Activated CD4-positive, alpha-beta memory T cell treated with anti-CD3 and anti-CD28 coated beads for 36 hours (primary cell): ENCODE data around the gene TOP2A. TPM values are rescaled to one million over a fixed set of nuclear protein-coding genes. Genes with fewer than 3 reads are reported as not detected.
A peak's percentile ranks its signal among the peaks of the same experiment; 100 is the strongest.

Experiments used
- CTCF ChIA-PET: fragments of 350-600 bp; sonication (Branson Sonifier 250); formaldehyde crosslinking; loops from one replicate; lab custom pipeline; 2021; ENCODE audit warnings: antibody characterized with exemption, inconsistent platforms; lab: Charles Lee
- POLR2A ChIA-PET: fragments of 350-600 bp; sonication (Branson Sonifier 250); formaldehyde crosslinking; loops from one replicate; lab custom pipeline; 2021; ENCODE audit warnings: antibody characterized with exemption; lab: Charles Lee
- DNase-seq: peaks from one replicate; pipeline ENCODE4 v3.0.0-alpha.2; 2020
- H3K27ac Mint-ChIP-seq: one replicate; pipeline ENCODE4 v1.8.0; 2021; ENCODE audit warnings: mixed read lengths
- H3K27me3 Mint-ChIP-seq: one replicate; pipeline ENCODE4 v1.8.0; 2021; ENCODE audit warnings: mixed read lengths
- H3K36me3 Mint-ChIP-seq: one replicate; pipeline ENCODE4 v1.8.0; 2021; ENCODE audit warnings: mixed read lengths
- H3K4me1 Mint-ChIP-seq: one replicate; pipeline ENCODE4 v1.8.0; 2021; ENCODE audit warnings: low read depth, mixed read lengths
- H3K4me3 Mint-ChIP-seq: one replicate; pipeline ENCODE4 v1.8.0; 2021; ENCODE audit warnings: mild to moderate bottlenecking, mixed read lengths
- H3K9me3 Mint-ChIP-seq: one replicate; pipeline ENCODE4 v1.8.0; 2021; ENCODE audit warnings: mixed read lengths
- intact Hi-C: fragments of 100-400 bp; cut with micrococcal nuclease; formaldehyde crosslinking; loops from one replicate; pipeline ENCODE4 v1.15.1; 2023
- total RNA-seq, 2 experiments: library from RNA; stranded (reverse); gene quantifications; one replicate each; pipeline ENCODE4 v1.2.3, GENCODE V29; 2021

The TOP2A gene
- total RNA-seq, 2 experiments from 2014 or later, result 301 to 311 TPM

DNA sequence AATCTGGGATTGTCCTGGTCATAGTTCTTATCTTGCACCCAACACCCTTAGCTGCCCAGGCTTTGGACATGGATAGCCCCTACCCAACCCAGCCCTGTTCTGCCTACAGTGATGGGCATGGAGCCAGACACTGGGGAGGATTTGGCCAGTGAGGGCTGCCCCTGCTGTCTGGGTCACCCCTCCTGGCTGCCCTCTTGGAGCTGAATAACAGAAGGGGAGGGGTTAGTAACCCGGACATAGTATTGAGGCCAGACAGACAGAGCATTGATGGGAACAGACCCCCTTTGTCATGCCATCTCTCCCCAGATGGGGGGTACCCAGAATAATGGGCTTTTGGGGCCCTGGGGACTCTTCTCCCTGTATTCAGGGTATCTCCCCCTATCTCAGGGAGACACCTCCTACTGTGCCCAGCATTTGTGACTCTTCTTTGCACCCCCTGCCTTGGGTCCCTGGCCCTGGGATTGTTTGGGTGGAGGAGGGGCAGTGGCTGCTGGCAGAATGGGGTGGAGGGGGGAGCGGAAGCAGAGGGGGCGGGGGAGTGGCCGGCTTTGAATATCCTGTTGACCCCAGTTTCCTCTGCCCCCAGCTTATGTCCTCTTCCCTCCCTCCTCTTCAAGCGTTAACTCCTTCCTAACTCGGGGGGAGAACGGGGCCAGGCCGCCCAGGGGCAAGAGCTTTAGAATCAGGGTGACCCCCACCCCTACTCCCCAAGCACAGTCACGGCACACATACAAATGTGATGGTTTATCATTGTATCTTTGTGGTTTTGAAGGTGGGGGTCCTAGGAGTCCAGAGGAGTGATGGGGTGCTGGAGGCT lies 70.2 kb downstream of the TOP2A start:
- H3K4me1 Mint-ChIP-seq, result peaks cover 49% of the 10 kb centered on the region
- no peak for DNase-seq
- CTCF ChIA-PET, result interaction anchor here (0.6 to 2.6 kb wide), 4 partner anchors 30 to 68 kb away, joined by 3 to 8 read pairs (median 5); no protein-coding TSS in a partner anchor
- H3K36me3 Mint-ChIP-seq, result peaks cover 20% of the 10 kb centered on the region
- no peak overlapping the region for H3K4me3 Mint-ChIP-seq
- intact Hi-C loops, result no loop called here
- H3K27ac Mint-ChIP-seq, result peak overlapping the region; percentile 23
- H3K9me3 Mint-ChIP-seq, result no peaks in the 10 kb centered on the region
- no peaks in the 10 kb centered on the region for H3K27me3 Mint-ChIP-seq
- POLR2A ChIA-PET, result no interaction called here

DNA sequence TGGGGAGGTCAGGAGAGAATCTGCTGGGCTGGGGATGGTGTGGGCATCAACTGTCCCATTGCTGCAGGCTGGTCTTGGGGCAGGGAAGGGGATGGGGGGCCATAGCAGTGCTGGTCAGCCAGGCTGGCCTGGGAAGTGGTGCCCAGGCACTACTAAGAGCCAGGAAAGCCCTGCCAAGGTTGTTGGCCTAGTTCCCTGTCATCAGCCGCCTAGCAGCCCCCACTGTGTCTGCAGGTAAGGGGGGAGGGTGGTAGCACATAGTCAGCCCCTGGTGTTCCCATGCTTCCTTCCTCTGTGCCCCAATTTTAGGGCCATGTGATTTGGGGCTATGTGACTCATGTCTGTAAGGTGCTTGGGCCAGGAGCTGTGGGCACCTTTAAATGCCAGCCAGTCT lies 70.9 kb downstream of the TOP2A start:
- peaks cover 48% of the 10 kb centered on the region for H3K4me1 Mint-ChIP-seq
- no peak for DNase-seq
- H3K36me3 Mint-ChIP-seq, result peaks cover 17% of the 10 kb centered on the region
- ChIA-PET POLR2A (no interaction called here), CTCF (interaction anchor here (1.7 to 4.0 kb wide), 3 partner anchors 8 to 44 kb away, joined by 4 to 36 read pairs (median 8); no protein-coding TSS in a partner anchor)
- no peaks in the 10 kb centered on the region for H3K27me3 Mint-ChIP-seq
- intact Hi-C loops, result no loop called here
- H3K4me3 Mint-ChIP-seq, result no peak overlapping the region
- no peaks in the 10 kb centered on the region for H3K9me3 Mint-ChIP-seq
- no peak overlapping the region for H3K27ac Mint-ChIP-seq

DNA sequence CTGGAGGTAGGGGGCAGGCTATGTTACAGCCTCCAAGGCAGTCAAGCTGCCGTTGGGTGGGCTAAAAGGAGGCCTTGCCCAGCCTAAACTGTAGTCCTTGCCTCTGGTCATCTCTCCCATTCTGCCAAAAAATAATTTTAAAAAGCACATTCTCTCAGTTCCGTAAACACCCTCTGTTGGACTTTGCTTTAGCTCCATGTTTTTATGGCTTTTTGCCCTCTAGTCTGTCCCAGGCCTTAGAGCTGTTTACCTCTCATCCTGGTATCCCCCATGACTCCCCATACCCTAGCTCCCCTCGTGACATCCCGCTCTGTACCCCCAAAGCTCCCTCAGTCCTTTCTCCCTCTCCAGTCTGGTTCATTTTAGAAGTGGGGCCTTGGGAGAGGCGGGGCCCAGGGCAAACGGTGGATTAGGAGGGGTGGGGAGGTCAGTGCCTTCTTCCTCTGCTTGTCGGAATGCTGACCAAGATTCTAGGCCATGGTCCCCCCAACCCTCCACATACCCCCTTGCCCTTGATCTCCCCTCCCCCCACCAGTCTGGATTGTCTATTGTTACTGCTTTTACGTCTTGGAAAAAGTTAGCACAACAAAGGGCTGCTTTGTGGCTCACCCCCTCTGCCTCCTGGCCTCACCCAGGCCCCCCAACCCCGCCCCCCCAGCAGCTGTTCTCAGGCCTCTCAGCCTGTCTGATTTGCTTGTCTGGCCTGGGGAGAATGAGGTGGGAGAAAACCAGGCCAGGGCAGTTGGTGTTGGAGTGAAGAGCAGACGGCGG lies 71.5 kb downstream of the TOP2A start:
- no peak overlapping the region for H3K4me3 Mint-ChIP-seq
- ChIA-PET CTCF (interaction anchor here (0.5 to 4.0 kb wide), 11 partner anchors 8 to 144 kb away, joined by 3 to 36 read pairs (median 4); no protein-coding TSS in a partner anchor), POLR2A (interaction anchor here (1.0 kb wide), 1 partner anchor 128 kb away, joined by 3 read pairs; the partner anchor contains the start of gene WIPF2)
- intact Hi-C loops, result no loop called here
- H3K27me3 Mint-ChIP-seq, result no peaks in the 10 kb centered on the region
- DNase-seq, result no peak
- no peak overlapping the region for H3K27ac Mint-ChIP-seq
- peaks cover 50% of the 10 kb centered on the region for H3K4me1 Mint-ChIP-seq
- H3K9me3 Mint-ChIP-seq, result no peaks in the 10 kb centered on the region
- peaks cover 18% of the 10 kb centered on the region for H3K36me3 Mint-ChIP-seq

DNA sequence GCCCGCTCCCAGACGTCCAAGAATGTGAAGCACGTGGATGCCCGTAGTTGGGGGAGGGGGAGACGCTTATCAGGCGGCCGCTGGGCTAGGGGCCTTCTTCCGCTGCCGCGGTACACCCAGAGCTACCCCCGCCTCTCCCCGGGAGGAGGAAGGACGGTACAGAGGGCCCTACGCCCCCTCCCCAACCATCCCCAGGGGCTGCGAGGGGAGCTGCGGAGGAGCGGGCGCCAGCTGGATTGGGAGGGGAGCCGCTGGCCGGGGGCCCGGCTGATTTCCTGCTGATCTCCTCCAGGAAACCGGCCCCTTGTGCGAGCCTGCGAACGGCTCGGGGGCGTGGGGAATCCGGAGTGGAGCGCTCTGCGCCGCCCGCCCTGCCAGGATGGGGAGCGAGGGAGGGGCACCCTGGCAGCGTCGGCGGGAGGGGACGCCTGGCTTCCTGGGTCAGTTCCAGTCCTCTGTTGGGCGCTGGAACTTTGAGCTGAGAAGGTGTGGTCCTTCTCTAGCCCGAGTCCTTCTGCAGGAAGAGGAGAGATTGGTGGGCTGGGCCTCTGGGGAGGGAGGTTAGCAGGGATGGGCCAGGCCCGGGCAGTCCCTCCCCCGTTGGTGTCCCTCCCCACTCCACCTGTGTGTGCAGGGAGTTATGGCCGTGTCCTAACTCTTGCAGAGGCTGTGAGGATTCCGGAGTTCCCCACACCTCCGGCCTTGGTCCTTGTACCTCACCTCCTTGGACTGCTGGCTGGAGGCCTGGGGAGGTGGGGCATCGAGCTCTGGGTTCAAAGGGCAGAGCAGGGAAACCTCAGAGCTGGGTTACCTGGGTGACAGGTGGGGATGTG lies 72.3 kb downstream of the TOP2A start:
- intact Hi-C loops, result no loop called here
- Mint-ChIP-seq H3K36me3 (peaks cover 19% of the 10 kb centered on the region), H3K4me3 (peak overlapping the region; percentile 56), H3K27me3 (no peaks in the 10 kb centered on the region), H3K27ac (peak overlapping the region; percentile 74), H3K9me3 (no peaks in the 10 kb centered on the region), H3K4me1 (peaks cover 58% of the 10 kb centered on the region)
- DNase-seq, result peak; percentile 50
- ChIA-PET POLR2A (interaction anchor here (1.0 kb wide), 1 partner anchor 127 kb away, joined by 3 read pairs; the partner anchor contains the start of gene WIPF2), CTCF (interaction anchor here (0.5 to 4.0 kb wide), 10 partner anchors 8 to 143 kb away, joined by 3 to 36 read pairs (median 4); no protein-coding TSS in a partner anchor)

DNA sequence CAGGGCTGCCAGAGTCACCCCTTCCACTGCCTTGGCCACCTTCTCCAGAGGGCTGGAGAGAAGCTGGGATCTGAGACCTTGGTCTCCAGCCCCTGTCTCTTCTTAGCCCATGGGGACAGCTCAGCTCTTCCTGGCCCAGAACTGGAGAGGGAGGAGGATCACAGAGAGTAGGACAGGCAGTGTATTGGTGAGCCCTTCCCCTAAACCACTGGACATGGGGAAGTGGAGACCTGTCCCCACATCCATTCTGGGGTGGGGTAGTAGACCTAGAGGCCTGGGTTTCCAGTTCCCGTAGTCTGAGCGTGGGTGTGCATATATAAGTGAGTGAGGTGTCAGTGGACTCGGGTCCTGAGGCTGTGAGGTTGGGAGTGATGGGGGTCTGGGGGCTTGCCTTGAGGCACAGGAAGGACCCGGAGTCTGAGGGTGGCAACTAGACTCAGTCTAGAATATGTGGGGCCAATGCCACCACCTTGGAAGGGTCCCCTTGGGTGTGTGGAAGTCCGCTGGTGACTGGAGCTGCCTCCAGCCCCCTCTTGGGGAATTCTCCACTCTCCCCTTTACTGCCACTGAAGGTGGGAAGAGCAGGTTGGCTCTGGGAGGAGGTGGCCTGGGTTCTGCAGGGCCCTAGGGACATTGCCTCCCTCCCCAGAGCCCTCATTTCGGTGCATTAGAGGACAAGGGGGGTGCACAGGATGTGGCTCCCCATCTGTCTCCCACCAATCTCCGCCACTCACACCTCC lies 73.1 kb downstream of the TOP2A start:
- peak overlapping the region; percentile 74 for H3K27ac Mint-ChIP-seq
- H3K36me3 Mint-ChIP-seq, result peaks cover 14% of the 10 kb centered on the region
- H3K27me3 Mint-ChIP-seq, result no peaks in the 10 kb centered on the region
- POLR2A ChIA-PET, result interaction anchor here (1.0 kb wide), 1 partner anchor 126 kb away, joined by 3 read pairs; the partner anchor contains the start of gene WIPF2
- H3K4me3 Mint-ChIP-seq, result peak overlapping the region; percentile 56
- peaks cover 64% of the 10 kb centered on the region for H3K4me1 Mint-ChIP-seq
- CTCF ChIA-PET, result interaction anchor here (0.9 to 4.0 kb wide), 8 partner anchors 8 to 153 kb away, joined by 3 to 36 read pairs (median 5); no protein-coding TSS in a partner anchor
- intact Hi-C loops, result no loop called here
- DNase-seq, result peak; percentile 46
- H3K9me3 Mint-ChIP-seq, result no peaks in the 10 kb centered on the region

DNA sequence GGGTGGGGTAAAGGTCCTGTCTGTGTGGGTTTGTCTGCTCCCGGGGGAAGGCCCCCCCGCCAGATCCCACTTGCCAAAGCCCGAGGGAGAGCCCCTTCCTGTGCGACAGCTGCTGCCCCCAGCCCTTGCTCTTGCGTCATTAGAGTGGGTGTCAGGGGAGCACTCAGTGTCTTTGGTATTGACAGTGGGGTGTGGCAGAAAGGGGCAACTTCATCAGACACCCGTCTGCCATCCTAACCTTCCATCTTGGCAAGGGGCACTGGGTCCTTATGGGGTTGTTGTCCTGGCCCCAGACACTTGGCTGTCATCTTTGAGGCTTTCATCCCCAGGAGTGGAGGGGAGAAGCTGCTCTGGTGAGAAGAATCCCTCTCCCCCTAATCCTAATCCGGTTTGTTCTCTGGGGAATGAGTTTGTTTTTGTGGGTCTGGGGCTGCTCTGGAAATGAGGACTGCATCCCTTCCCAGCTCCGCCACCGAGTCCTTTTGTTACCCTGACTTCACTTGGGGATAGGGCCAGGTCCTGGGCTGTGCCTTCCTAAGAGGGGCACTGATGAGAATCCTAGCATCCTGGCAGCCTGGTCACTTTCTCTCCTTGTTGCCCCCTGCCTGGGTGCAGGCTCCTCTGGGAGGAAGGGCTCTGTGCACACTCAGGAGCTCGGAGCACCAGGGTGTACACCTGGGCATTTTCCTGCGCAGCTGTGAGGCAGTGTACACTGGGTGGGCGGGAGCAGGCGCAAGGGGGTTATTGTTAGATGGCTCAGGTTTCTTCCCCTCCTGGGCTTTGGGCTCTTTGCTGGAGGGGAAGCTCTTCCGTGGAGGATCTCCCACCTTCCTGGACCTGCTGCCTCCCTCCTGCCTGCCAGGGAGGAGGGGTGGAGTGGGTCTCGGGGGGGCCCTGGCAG lies 74.2 kb downstream of the TOP2A start:
- intact Hi-C loops, result no loop called here
- H3K9me3 Mint-ChIP-seq, result no peaks in the 10 kb centered on the region
- H3K4me3 Mint-ChIP-seq, result peak overlapping the region; percentile 57
- no peak overlapping the region for H3K27ac Mint-ChIP-seq
- H3K4me1 Mint-ChIP-seq, result peaks cover 70% of the 10 kb centered on the region
- no peaks in the 10 kb centered on the region for H3K27me3 Mint-ChIP-seq
- peaks cover 9% of the 10 kb centered on the region for H3K36me3 Mint-ChIP-seq
- CTCF ChIA-PET, result interaction anchor here (1.0 to 4.0 kb wide), 3 partner anchors 11 to 152 kb away, joined by 3 to 36 read pairs (median 16); no protein-coding TSS in a partner anchor
- POLR2A ChIA-PET, result no interaction called here
- DNase-seq, result no peak

DNA sequence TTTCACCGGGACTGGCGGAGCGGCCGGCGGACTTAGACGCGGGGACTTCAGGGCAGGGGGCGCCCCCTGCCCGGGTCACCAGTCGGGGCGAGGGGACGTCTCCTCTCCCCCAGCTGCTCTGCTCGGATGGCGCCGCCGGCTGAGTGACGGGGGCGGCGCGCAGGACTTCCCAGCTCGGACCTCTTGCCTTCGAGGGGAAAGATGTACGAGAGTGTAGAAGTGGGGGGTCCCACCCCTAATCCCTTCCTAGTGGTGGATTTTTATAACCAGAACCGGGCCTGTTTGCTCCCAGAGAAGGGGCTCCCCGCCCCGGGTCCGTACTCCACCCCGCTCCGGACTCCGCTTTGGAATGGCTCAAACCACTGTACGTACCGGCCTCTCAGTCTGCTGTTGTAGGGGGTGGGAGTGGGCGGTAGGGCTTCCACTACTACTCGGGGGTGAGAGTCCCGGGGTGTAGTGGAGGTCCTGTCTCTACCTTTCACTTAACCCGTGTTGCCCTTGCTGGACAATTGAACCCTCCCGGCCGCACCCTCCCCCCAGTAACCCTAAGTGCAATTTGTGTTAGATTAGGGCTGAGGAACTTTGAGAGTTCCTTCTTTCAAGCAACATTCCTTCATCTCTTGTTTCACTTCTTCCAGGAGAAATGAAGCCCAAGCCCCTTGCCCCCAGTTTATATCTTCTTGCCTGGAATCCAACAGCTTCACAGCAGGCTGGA lies 75.0 kb downstream of the TOP2A start:
- H3K4me1 Mint-ChIP-seq, result peaks cover 75% of the 10 kb centered on the region
- POLR2A ChIA-PET, result interaction anchor here (0.7 to 1.4 kb wide), 2 partner anchors 16 to 43 kb away, joined by 3 to 4 read pairs; no protein-coding TSS in a partner anchor

DNA sequence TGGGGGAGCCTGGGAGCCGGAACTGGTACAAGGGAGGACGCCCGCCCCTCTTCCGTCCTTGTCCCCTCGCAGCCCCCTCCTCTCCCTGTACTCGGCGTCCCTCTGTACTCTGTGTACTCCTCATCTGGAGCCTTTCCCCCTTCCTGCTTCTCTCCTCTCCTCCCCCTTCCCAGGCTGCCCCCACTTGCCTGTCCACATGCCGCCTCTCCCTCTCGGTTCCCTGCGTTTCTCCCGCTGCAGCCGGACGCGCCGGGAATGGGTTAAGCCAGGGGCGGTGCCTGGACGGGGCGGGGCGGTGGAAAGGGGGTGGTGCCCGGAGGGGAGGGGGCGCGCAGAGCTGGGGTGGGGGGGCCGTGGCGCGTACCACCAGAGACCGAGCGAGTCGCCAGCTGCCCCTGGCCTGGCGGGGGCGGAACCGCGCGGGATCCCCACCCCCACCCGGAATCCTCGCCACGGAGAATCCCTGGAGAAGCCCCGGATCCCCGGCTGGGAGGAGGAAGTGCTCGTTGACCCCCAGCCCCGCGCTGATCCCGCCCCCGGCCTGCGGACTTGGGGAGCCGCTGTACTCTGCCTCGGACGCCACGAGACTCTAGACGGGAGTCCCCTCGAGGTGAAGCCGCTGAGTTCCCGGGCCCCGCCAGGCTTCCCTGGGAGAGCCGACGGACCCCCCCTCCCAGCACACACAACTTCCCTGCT lies 75.7 kb downstream of the TOP2A start:
- ChIA-PET POLR2A (interaction anchor here (0.6 to 1.6 kb wide), 6 partner anchors 11 to 43 kb away, joined by 3 to 9 read pairs (median 3); no protein-coding TSS in a partner anchor), CTCF (interaction anchor here (0.8 to 2.3 kb wide), 6 partner anchors 9 to 39 kb away, joined by 3 to 10 read pairs (median 4); no protein-coding TSS in a partner anchor)
- H3K9me3 Mint-ChIP-seq, result no peaks in the 10 kb centered on the region
- DNase-seq, result peak; percentile 27
- H3K36me3 Mint-ChIP-seq, result peaks cover 9% of the 10 kb centered on the region
- intact Hi-C loops, result loop anchor here (1.0 kb wide), 2 partner anchors 19 to 25 kb away; no protein-coding TSS in a partner anchor
- H3K27ac Mint-ChIP-seq, result no peak overlapping the region
- peaks cover 80% of the 10 kb centered on the region for H3K4me1 Mint-ChIP-seq
- H3K27me3 Mint-ChIP-seq, result no peaks in the 10 kb centered on the region
- peak overlapping the region; percentile 66 for H3K4me3 Mint-ChIP-seq

More for the DNA sequence above, 75.0 kb downstream of the TOP2A start:
- peaks cover 9% of the 10 kb centered on the region for H3K36me3 Mint-ChIP-seq
- no peak overlapping the region for H3K27ac Mint-ChIP-seq
- CTCF ChIA-PET, result interaction anchor here (0.8 to 4.0 kb wide), 3 partner anchors 12 to 40 kb away, joined by 3 to 36 read pairs (median 10); no protein-coding TSS in a partner anchor
- no peaks in the 10 kb centered on the region for H3K9me3 Mint-ChIP-seq
- intact Hi-C loops, result no loop called here
- DNase-seq, result no peak
- no peaks in the 10 kb centered on the region for H3K27me3 Mint-ChIP-seq
- peak overlapping the region; percentile 57 for H3K4me3 Mint-ChIP-seq
